Neuronal stem cell (in vitro differentiated cells): ENCODE results near the gene PDCD7.

Experiments used
- DNase-seq: peaks from one replicate; pipeline ENCODE4 v3.0.0-alpha.2; 2013; ENCODE audit warnings: low spot score
- H2AFZ ChIP-seq: one replicate; pipeline ENCODE4 v1.6.1; 2013; ENCODE audit warnings: mild to moderate bottlenecking, low read length, inconsistent platforms
- H2AK5ac ChIP-seq: 2 replicates; pipeline ENCODE4 v1.6.1; 2013; ENCODE audit warnings: low read depth, mild to moderate bottlenecking, inconsistent platforms, low read length, moderate library complexity, mixed read lengths
- H2BK120ac ChIP-seq: 2 replicates; pipeline ENCODE4 v1.6.1; 2013; ENCODE audit warnings: low read depth, mild to moderate bottlenecking, inconsistent platforms, low read length, moderate library complexity, mixed read lengths
- H2BK12ac ChIP-seq: one replicate; pipeline ENCODE4 v1.6.1; 2013; ENCODE audit warnings: low read length, inconsistent platforms
- H2BK15ac ChIP-seq: 2 replicates; pipeline ENCODE4 v1.6.1; 2013; ENCODE audit warnings: mild to moderate bottlenecking, low read length, inconsistent platforms, mixed read lengths
- H2BK5ac ChIP-seq: one replicate; pipeline ENCODE4 v1.6.1; 2013; ENCODE audit warnings: inconsistent platforms, mild to moderate bottlenecking, low read length, moderate library complexity
- H3K14ac ChIP-seq: one replicate; pipeline ENCODE4 v1.6.1; 2013; ENCODE audit warnings: low read length, inconsistent platforms
- H3K18ac ChIP-seq: 2 replicates; pipeline ENCODE4 v1.6.1; 2013; ENCODE audit warnings: low read length, inconsistent platforms
- H3K23ac ChIP-seq: 2 replicates; pipeline ENCODE4 v1.6.1; 2013; ENCODE audit warnings: low read depth, mild to moderate bottlenecking, mixed read lengths, low read length, inconsistent platforms; ENCODE audit not compliant: poor library complexity
- H3K27ac ChIP-seq: replicated peaks from 3 replicates; pipeline ENCODE4 v1.5.1; 2013; ENCODE audit warnings: low read length, inconsistent platforms
- H3K27me3 ChIP-seq, 3 experiments: 2 replicates each; pipeline ENCODE4 v1.6.1; 2013; ENCODE audit warnings: low read length in 3 of 3, mild to moderate bottlenecking in 2 of 3, inconsistent platforms in 1 of 3, low read depth in 1 of 3, mixed read lengths in 1 of 3, moderate library complexity in 1 of 3; ENCODE audit not compliant: control insufficient read depth in 3 of 3, insufficient read depth in 3 of 3
- H3K36me3 ChIP-seq, 2 donors: replicated peaks in 1 of 2; 2 replicates each; pipeline ENCODE4 v1.6.1; 2013; ENCODE audit warnings: low read length in 2 of 2; ENCODE audit not compliant: control insufficient read depth in 2 of 2, insufficient read depth in 2 of 2
- H3K4ac ChIP-seq: 2 replicates; pipeline ENCODE4 v1.6.1; 2013; ENCODE audit warnings: inconsistent platforms, mild to moderate bottlenecking, low read length, moderate library complexity
- H3K4me1 ChIP-seq, 2 donors: 1 replicate in 1 of 2; 2 replicates in 1 of 2; pipeline ENCODE4 v1.6.1; 2013; ENCODE audit warnings: low read length in 2 of 2, low read depth in 1 of 2; ENCODE audit not compliant: control insufficient read depth in 2 of 2, insufficient read depth in 1 of 2
- H3K4me2 ChIP-seq: one replicate; pipeline ENCODE4 v1.6.1; 2013; ENCODE audit warnings: mild to moderate bottlenecking, low read length, inconsistent platforms; ENCODE audit not compliant: insufficient read depth, poor library complexity, severe bottlenecking
- H3K4me3 ChIP-seq, 2 donors: 2 replicates each; pipeline ENCODE4 v1.5.1; 2013; ENCODE audit warnings: low read length in 2 of 2, mild to moderate bottlenecking in 2 of 2, inconsistent platforms in 1 of 2, moderate library complexity in 1 of 2
- H3K79me1 ChIP-seq: one replicate; pipeline ENCODE4 v1.6.1; 2013; ENCODE audit warnings: low read depth, mild to moderate bottlenecking, inconsistent platforms, low read length, moderate library complexity
- H3K9ac ChIP-seq: one replicate; pipeline ENCODE4 v1.6.1; 2013; ENCODE audit warnings: mild to moderate bottlenecking, low read depth, low read length, inconsistent platforms; ENCODE audit not compliant: poor library complexity
- H3K9me3 ChIP-seq, 2 donors: replicated peaks in 1 of 2; 2 replicates each; pipeline versions ENCODE3 to v1.6.1; 2013; ENCODE audit warnings: low read length in 2 of 2, mild to moderate bottlenecking in 2 of 2, inconsistent platforms in 1 of 2, low read depth in 1 of 2, mixed read lengths in 1 of 2, moderate library complexity in 1 of 2; ENCODE audit not compliant: control insufficient read depth in 2 of 2, insufficient read depth in 1 of 2
- H4K8ac ChIP-seq: one replicate; pipeline ENCODE4 v1.6.1; 2013; ENCODE audit warnings: low read depth, mild to moderate bottlenecking, inconsistent platforms, low read length, moderate library complexity
- H4K91ac ChIP-seq: one replicate; pipeline ENCODE4 v1.6.1; 2013; ENCODE audit warnings: low read length, low read depth, mild to moderate bottlenecking, inconsistent platforms; ENCODE audit not compliant: poor library complexity
- WGBS, 2 donors: extraction: QIAGEN DNeasy Blood & Tissue Kit; methylation state at CpG; one replicate each; pipeline ENCODE4 v1.1.7; 2013; ENCODE audit warnings: missing lambda C conversion rate in 2 of 2, mixed read lengths in 1 of 2; ENCODE audit not compliant: insufficient read length in 2 of 2, insufficient replicate concordance in 1 of 2; ENCODE audit errors: extremely low coverage in 2 of 2; 5-methylcytosine and 5-hydroxymethylcytosine counted together

Gene PDCD7

DNA sequence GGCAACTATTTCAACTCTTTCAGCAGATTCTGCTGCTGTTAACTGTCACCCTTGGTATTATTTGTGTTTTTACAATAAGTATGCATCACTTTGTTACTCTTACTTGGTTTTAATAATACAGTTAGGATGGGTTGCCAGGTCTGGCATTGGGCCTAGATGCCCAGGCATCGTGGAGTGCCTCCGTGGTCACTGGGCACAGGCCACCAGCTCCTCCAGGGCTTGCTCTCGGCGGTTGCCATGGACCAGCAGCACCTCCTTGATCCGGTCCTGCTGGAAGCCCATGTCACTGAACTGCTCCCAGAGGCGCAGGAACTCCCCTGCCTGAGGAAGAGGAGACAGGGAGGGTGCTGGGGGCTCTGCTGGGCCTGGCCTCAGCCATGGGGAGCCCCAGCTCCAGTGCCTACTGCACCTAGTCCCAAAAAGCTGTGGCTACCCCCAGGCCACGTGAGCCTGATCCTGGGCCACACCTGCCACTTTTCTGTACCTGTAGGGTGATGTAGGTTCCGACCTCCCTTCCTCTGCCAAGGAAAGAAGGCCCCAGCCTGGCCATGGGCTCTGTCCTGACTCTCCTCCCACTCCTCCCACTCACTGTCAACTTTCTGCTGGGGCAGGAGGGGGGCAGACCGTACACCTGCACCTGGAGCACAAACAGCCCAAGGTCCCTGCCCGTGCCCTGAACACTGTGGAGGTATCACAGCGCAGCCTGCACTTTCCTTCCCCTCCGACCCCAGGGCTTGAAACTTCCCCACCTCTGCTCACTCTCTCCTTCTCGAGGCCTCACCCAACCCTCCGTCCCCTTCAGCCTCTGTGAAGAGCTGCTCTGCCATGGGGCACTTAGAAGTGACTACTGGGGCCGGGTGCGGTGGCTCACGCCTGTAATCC lies 40.5 kb downstream of the PDCD7 start:
- Histone ChIP-seq H4K91ac (no peak overlapping the region), H3K23ac (peak overlapping the region; percentile 22), H3K4me3 (no peak overlapping the region), H2BK5ac (no peak overlapping the region), H2BK120ac (no peak overlapping the region), H3K4me1 (peaks cover 5 to 14% of the 10 kb centered on the region in 2 donors), H3K4me2 (no peak overlapping the region), H4K8ac (no peak overlapping the region), H2BK12ac (no peak overlapping the region), H3K18ac (peak overlapping the region; percentile 79), H3K79me1 (no peaks in the 10 kb centered on the region), H2AFZ (no peak overlapping the region), H2BK15ac (no peak overlapping the region), H2AK5ac (peak overlapping the region; percentile 22), H3K4ac (no peak overlapping the region), H3K36me3 (peaks cover 2 to 12% of the 10 kb centered on the region in 2 donors), H3K27me3 (no peaks in the 10 kb centered on the region), H3K27ac (no peak overlapping the region), H3K14ac (no peak overlapping the region), H3K9ac (no peak overlapping the region), H3K9me3 (no peaks in the 10 kb centered on the region)
- WGBS, 2 donors: no CpG with 5 or more reads among the region's 17 CpGs
- no peak for DNase-seq

GRCh38 chr15:65091946-65092770 lies 41.5 kb downstream of the PDCD7 start:
- no CpG with 5 or more reads among the region's 12 CpGs for WGBS, 2 donors
- H4K8ac ChIP-seq: no peak overlapping the region
- H3K9me3 ChIP-seq: no peaks in the 10 kb centered on the region
- no peak overlapping the region for H2AK5ac ChIP-seq
- no peak overlapping the region for H2AFZ ChIP-seq
- H2BK5ac ChIP-seq: no peak overlapping the region
- H3K4me3 ChIP-seq: no peak overlapping the region
- H3K9ac ChIP-seq: no peak overlapping the region
- DNase-seq: no peak
- no peaks in the 10 kb centered on the region for H3K27me3 ChIP-seq
- H3K27ac ChIP-seq: no peak overlapping the region
- H3K4ac ChIP-seq: no peak overlapping the region
- no peak overlapping the region for H3K18ac ChIP-seq
- no peak overlapping the region for H4K91ac ChIP-seq
- H2BK120ac ChIP-seq: no peak overlapping the region
- H3K4me1 ChIP-seq: peaks cover 5 to 15% of the 10 kb centered on the region in 2 donors
- no peak overlapping the region for H2BK12ac ChIP-seq
- H3K79me1 ChIP-seq: no peaks in the 10 kb centered on the region
- H2BK15ac ChIP-seq: no peak overlapping the region
- no peak overlapping the region for H3K4me2 ChIP-seq
- no peak overlapping the region for H3K14ac ChIP-seq
- no peak overlapping the region for H3K23ac ChIP-seq
- peaks cover 0 to 3% of the 10 kb centered on the region in 2 donors for H3K36me3 ChIP-seq

- Histone ChIP-seq H3K14ac (no peak overlapping the region), H3K4ac (no peak overlapping the region), H3K9me3 (no peaks in the 10 kb centered on the region), H3K4me3 (no peak overlapping the region), H3K9ac (no peak overlapping the region), H3K23ac (no peak overlapping the region), H3K79me1 (no peaks in the 10 kb centered on the region), H2BK120ac (no peak overlapping the region), H2AK5ac (no peak overlapping the region), H2BK12ac (no peak overlapping the region), H2BK5ac (no peak overlapping the region), H2BK15ac (no peak overlapping the region), H4K8ac (no peak overlapping the region), H3K27me3 (peaks cover 0 to 9% (median 7%) of the 10 kb centered on the region in 3 experiments), H4K91ac (no peak overlapping the region), H3K27ac (no peak overlapping the region), H3K4me1 (peaks cover 13 to 32% of the 10 kb centered on the region in 2 donors), H3K18ac (no peak overlapping the region), H3K36me3 (no peaks in the 10 kb centered on the region), H2AFZ (no peak overlapping the region), H3K4me2 (no peak overlapping the region)
- DNase-seq: no peak
- WGBS, 2 donors: no CpG with 5 or more reads among the region's 5 CpGs
These were observed 44.3 kb downstream of the PDCD7 start for GRCh38 chr15:65089206-65089824.
